ENCODE data around the gene EPB41L4A. TPM values are rescaled to one million over a fixed set of nuclear protein-coding genes. Genes with fewer than 3 reads are reported as not detected.

The EPB41L4A gene
- total RNA-seq, 1 donor from 2014 or later, result 11.1 TPM

DNA sequence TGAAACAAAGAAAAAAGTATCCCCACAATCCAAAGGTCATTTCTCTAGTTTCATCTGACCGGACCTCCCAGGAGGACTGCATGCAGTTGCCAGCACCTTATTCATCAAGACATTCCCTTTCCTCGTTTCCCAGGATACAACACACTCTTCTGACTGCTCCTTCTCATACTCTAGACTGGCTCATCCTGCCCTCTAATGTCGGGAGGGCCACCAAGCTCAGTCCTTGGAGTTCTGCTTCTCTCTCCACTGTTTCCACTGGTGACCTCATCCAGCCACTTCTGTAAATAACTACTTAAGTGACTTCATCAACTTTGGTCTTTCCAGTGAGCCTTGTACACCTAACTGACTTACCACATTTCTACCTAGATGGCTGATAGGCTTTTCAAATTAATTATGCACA lies 179.1 kb downstream of the EPB41L4A start:
- H3K4me1 ChIP-seq (ENCODE audit: insufficient read depth, low read length), result no peaks in the 10 kb centered on the region
- Mint-ChIP-seq H3K27ac (ENCODE audit: unreplicated experiment) (no peak overlapping the region), H3K27me3 (ENCODE audit: low read depth, unreplicated experiment) (no peaks in the 10 kb centered on the region), H3K4me3 (ENCODE audit: unreplicated experiment) (no peak overlapping the region), H3K9me3 (ENCODE audit: unreplicated experiment) (no peaks in the 10 kb centered on the region), H3K4me1 (ENCODE audit: low read depth, unreplicated experiment) (no peaks in the 10 kb centered on the region), H3K36me3 (ENCODE audit: low read depth, unreplicated experiment) (no peaks in the 10 kb centered on the region)
- DNase-seq (ENCODE audit: low read depth) (no peak), FAIRE-seq (no peak)
- no peak overlapping the region for H3K4me2 ChIP-seq (ENCODE audit: low read length)
- H2AFZ ChIP-seq (ENCODE audit: low read depth, low read length), result no peak overlapping the region
- no peak for TF ChIP-seq EZH2 (IDR thresholded peaks at IDR 0.05; ENCODE audit: insufficient read depth, low read length)
- no peak overlapping the region for H3K9ac ChIP-seq (ENCODE audit: low read length)
- no peak overlapping the region for H3K27ac ChIP-seq (ENCODE audit: low read depth, low read length)
- H4K20me1 ChIP-seq (ENCODE audit: insufficient read depth, low read length), result no peaks in the 10 kb centered on the region
- H3K9me3 ChIP-seq (ENCODE audit: insufficient read depth, low read depth, low read length), result no peaks in the 10 kb centered on the region
- H3K27me3 ChIP-seq (ENCODE audit: insufficient read depth, low read length), result no peaks in the 10 kb centered on the region
- H3K79me2 ChIP-seq (ENCODE audit: insufficient read depth, low read length), result no peaks in the 10 kb centered on the region
- no peaks in the 10 kb centered on the region for H3K36me3 ChIP-seq (ENCODE audit: insufficient read depth, low read length)
- H3K4me3 ChIP-seq (ENCODE audit: insufficient read depth, low read depth, low read length), result no peak overlapping the region

DNA sequence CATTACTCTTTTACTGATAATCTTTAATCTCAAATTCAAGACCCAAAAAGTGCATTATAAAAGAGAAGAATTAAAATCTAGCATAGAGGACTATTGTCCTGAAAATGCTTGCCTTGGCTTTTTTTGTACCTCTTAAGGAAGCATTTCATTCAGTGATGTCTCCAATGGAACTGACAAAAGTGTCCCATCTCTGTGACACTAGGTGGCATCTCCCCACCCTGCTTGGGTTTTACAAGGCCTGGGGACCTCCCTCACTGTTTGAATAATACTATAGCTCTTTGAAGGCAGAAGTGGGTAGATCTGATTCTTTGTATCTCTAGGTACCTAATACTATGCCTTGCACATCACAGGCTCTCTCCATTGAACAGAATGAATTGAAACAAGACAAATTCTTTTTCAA lies 180.6 kb downstream of the EPB41L4A start:
- Histone ChIP-seq H3K27me3 (ENCODE audit: insufficient read depth, low read length) (no peaks in the 10 kb centered on the region), H3K4me2 (ENCODE audit: low read length) (no peak overlapping the region), H4K20me1 (ENCODE audit: insufficient read depth, low read length) (no peaks in the 10 kb centered on the region), H3K4me3 (ENCODE audit: insufficient read depth, low read depth, low read length) (no peak overlapping the region), H3K79me2 (ENCODE audit: insufficient read depth, low read length) (no peaks in the 10 kb centered on the region), H2AFZ (ENCODE audit: low read depth, low read length) (no peak overlapping the region), H3K36me3 (ENCODE audit: insufficient read depth, low read length) (no peaks in the 10 kb centered on the region), H3K9ac (ENCODE audit: low read length) (no peak overlapping the region), H3K4me1 (ENCODE audit: insufficient read depth, low read length) (no peaks in the 10 kb centered on the region), H3K27ac (ENCODE audit: low read depth, low read length) (no peak overlapping the region), H3K9me3 (ENCODE audit: insufficient read depth, low read depth, low read length) (no peaks in the 10 kb centered on the region)
- TF ChIP-seq EZH2 (IDR thresholded peaks at IDR 0.05; ENCODE audit: insufficient read depth, low read length), result no peak
- TF ChIP-seq, protein P1, sequence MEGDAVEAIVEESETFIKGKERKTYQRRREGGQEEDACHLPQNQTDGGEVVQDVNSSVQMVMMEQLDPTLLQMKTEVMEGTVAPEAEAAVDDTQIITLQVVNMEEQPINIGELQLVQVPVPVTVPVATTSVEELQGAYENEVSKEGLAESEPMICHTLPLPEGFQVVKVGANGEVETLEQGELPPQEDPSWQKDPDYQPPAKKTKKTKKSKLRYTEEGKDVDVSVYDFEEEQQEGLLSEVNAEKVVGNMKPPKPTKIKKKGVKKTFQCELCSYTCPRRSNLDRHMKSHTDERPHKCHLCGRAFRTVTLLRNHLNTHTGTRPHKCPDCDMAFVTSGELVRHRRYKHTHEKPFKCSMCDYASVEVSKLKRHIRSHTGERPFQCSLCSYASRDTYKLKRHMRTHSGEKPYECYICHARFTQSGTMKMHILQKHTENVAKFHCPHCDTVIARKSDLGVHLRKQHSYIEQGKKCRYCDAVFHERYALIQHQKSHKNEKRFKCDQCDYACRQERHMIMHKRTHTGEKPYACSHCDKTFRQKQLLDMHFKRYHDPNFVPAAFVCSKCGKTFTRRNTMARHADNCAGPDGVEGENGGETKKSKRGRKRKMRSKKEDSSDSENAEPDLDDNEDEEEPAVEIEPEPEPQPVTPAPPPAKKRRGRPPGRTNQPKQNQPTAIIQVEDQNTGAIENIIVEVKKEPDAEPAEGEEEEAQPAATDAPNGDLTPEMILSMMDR (IDR thresholded peaks at IDR 0.05; ENCODE audit: insufficient read depth, low read depth, low read length), result no peak
- H3K4me3 Mint-ChIP-seq (ENCODE audit: unreplicated experiment), result no peak overlapping the region
- H3K4me1 Mint-ChIP-seq (ENCODE audit: low read depth, unreplicated experiment), result no peaks in the 10 kb centered on the region
- no peaks in the 10 kb centered on the region for H3K9me3 Mint-ChIP-seq (ENCODE audit: unreplicated experiment)
- DNase-seq (ENCODE audit: low read depth) (no peak), FAIRE-seq (no peak)
- H3K27ac Mint-ChIP-seq (ENCODE audit: unreplicated experiment), result no peak overlapping the region
- no peaks in the 10 kb centered on the region for H3K27me3 Mint-ChIP-seq (ENCODE audit: low read depth, unreplicated experiment)
- no peaks in the 10 kb centered on the region for H3K36me3 Mint-ChIP-seq (ENCODE audit: low read depth, unreplicated experiment)

DNA sequence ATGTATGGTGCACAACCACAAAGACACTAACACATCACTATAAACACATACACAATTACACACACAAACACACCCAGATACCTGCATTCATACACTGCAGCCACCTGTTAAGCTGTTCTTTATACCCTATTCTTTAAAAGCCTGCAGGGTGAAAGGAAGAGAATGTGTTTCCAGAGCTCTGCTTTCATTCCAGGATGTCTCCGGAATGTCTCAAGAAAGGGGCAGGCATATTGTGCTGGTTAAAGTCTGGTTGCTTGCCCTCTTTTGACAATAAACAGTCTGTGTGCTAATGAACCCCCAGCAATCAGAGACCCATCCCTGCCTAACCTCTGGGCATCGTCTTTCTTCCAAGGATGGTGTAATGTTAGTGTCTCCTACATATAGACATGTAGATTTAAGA lies 181.6 kb downstream of the EPB41L4A start:
- TF ChIP-seq EZH2 (IDR thresholded peaks at IDR 0.05; ENCODE audit: insufficient read depth, low read length), result no peak
- TF ChIP-seq, protein P1 (IDR thresholded peaks at IDR 0.05; ENCODE audit: insufficient read depth, low read depth, low read length), result no peak
- Histone ChIP-seq H3K9ac (ENCODE audit: low read length) (no peak overlapping the region), H3K4me3 (ENCODE audit: insufficient read depth, low read depth, low read length) (no peak overlapping the region), H2AFZ (ENCODE audit: low read depth, low read length) (no peak overlapping the region), H3K36me3 (ENCODE audit: insufficient read depth, low read length) (no peaks in the 10 kb centered on the region), H3K9me3 (ENCODE audit: insufficient read depth, low read depth, low read length) (no peaks in the 10 kb centered on the region), H3K27ac (ENCODE audit: low read depth, low read length) (no peak overlapping the region), H3K4me1 (ENCODE audit: insufficient read depth, low read length) (no peaks in the 10 kb centered on the region), H3K79me2 (ENCODE audit: insufficient read depth, low read length) (no peaks in the 10 kb centered on the region), H4K20me1 (ENCODE audit: insufficient read depth, low read length) (no peaks in the 10 kb centered on the region), H3K27me3 (ENCODE audit: insufficient read depth, low read length) (no peaks in the 10 kb centered on the region), H3K4me2 (ENCODE audit: low read length) (no peak overlapping the region)
- no peaks in the 10 kb centered on the region for H3K9me3 Mint-ChIP-seq (ENCODE audit: unreplicated experiment)
- H3K36me3 Mint-ChIP-seq (ENCODE audit: low read depth, unreplicated experiment), result no peaks in the 10 kb centered on the region
- H3K27me3 Mint-ChIP-seq (ENCODE audit: low read depth, unreplicated experiment), result no peaks in the 10 kb centered on the region
- no peak overlapping the region for H3K27ac Mint-ChIP-seq (ENCODE audit: unreplicated experiment)
- no peak for DNase-seq (ENCODE audit: low read depth)
- H3K4me1 Mint-ChIP-seq (ENCODE audit: low read depth, unreplicated experiment), result no peaks in the 10 kb centered on the region
- H3K4me3 Mint-ChIP-seq (ENCODE audit: unreplicated experiment), result no peak overlapping the region
- FAIRE-seq, result no peak
